Keratinocyte (primary cell): ENCODE results near the gene HELZ. TPM values are rescaled to one million over a fixed set of nuclear protein-coding genes. Genes with fewer than 3 reads are reported as not detected.

Experiments used
- DNase-seq: peaks from one replicate; pipeline ENCODE4 v3.0.0-alpha.2; 2011; ENCODE audit warnings: low read depth, missing footprints, low spot score
- FAIRE-seq: peaks from 2 replicates; lab custom pipeline; 2011; peaks lifted over from hg19 to GRCh38; lab: Jason Lieb, UNC
- H2AFZ ChIP-seq: 2 replicates; pipeline ENCODE4 v1.6.0; 2012; ENCODE audit warnings: low read length, control low read depth, inconsistent platforms; ENCODE audit not compliant: control insufficient read depth
- H3K27ac ChIP-seq: 2 replicates; pipeline ENCODE4 v1.5.1; 2011; ENCODE audit warnings: low read length; ENCODE audit not compliant: control insufficient read depth, insufficient read depth
- H3K27me3 ChIP-seq: 3 replicates; pipeline ENCODE4 v1.6.0; 2011; ENCODE audit warnings: low read length; ENCODE audit not compliant: control insufficient read depth, insufficient read depth; ENCODE audit errors: extremely low read depth
- H3K36me3 ChIP-seq, 2 experiments: 2 replicates in 1 of 2; 3 replicates in 1 of 2; pipeline ENCODE4 v1.5.1; 2011; ENCODE audit warnings: low read length in 2 of 2, mild to moderate bottlenecking in 1 of 2; ENCODE audit not compliant: control insufficient read depth in 2 of 2, insufficient read depth in 2 of 2; ENCODE audit errors: extremely low read depth in 1 of 2
- H3K4me1 ChIP-seq: 3 replicates; pipeline ENCODE4 v1.5.1; 2011; ENCODE audit warnings: low read length; ENCODE audit not compliant: control insufficient read depth, insufficient read depth; ENCODE audit errors: extremely low read depth
- H3K4me2 ChIP-seq: 3 replicates; pipeline ENCODE4 v1.6.0; 2011; ENCODE audit warnings: low read depth, low read length; ENCODE audit not compliant: control insufficient read depth, insufficient read depth; ENCODE audit errors: extremely low read depth
- H3K4me3 ChIP-seq, 3 experiments: fragments of 200-600 bp in 1 of 3; sonication (generic) in 1 of 3; 2 replicates in 2 of 3; 3 replicates in 1 of 3; pipeline ENCODE4 v1.5.1; 2011 to 2016; ENCODE audit warnings: low read length in 3 of 3, mild to moderate bottlenecking in 3 of 3, control low read depth in 2 of 3, inconsistent platforms in 1 of 3, low read depth in 1 of 3, mixed read lengths in 1 of 3, mixed run types in 1 of 3, moderate library complexity in 1 of 3; ENCODE audit not compliant: control insufficient read depth in 2 of 3, insufficient read depth in 2 of 3; ENCODE audit errors: extremely low read depth in 1 of 3
- H3K79me2 ChIP-seq: 2 replicates; pipeline ENCODE4 v1.6.0; 2012; ENCODE audit warnings: low read length; ENCODE audit not compliant: control insufficient read depth, insufficient read depth
- H3K9ac ChIP-seq: 3 replicates; pipeline ENCODE4 v1.6.0; 2011; ENCODE audit warnings: low read length; ENCODE audit not compliant: control insufficient read depth, insufficient read depth; ENCODE audit errors: extremely low read depth
- H3K9me1 ChIP-seq: 3 replicates; pipeline ENCODE4 v1.6.0; 2011; ENCODE audit warnings: low read length; ENCODE audit not compliant: control insufficient read depth, insufficient read depth; ENCODE audit errors: extremely low read depth
- H3K9me3 ChIP-seq: 2 replicates; pipeline ENCODE4 v1.5.1; 2012; ENCODE audit warnings: low read depth, low read length; ENCODE audit not compliant: control insufficient read depth
- H4K20me1 ChIP-seq: 3 replicates; pipeline ENCODE4 v1.6.0; 2011; ENCODE audit warnings: low read length; ENCODE audit not compliant: control insufficient read depth, insufficient read depth; ENCODE audit errors: extremely low read depth
- CTCF ChIP-seq, 3 experiments: IDR thresholded peaks in 1 of 3; conservative IDR thresholded peaks in 1 of 3; optimal IDR thresholded peaks in 1 of 3; 2 replicates in 2 of 3; 3 replicates in 1 of 3; pipeline versions ENCODE3 to v1.5.1; 2011; ENCODE audit warnings: low read length in 3 of 3, mild to moderate bottlenecking in 3 of 3, moderate library complexity in 2 of 3, control low read depth in 1 of 3, inconsistent platforms in 1 of 3; ENCODE audit not compliant: insufficient read depth in 2 of 3; ENCODE audit errors: extremely low read depth in 1 of 3
- EZH2 ChIP-seq: IDR thresholded peaks from one replicate; pipeline ENCODE4 v1.6.1; 2012; ENCODE audit warnings: inconsistent platforms, mild to moderate bottlenecking, low read length, moderate library complexity
- dilution Hi-C: fragments of 300-500 bp; cut with MboI; formaldehyde crosslinking; loops from one replicate; pipeline ENCODE4 v1.7.0; 2020; ENCODE audit warnings: low sequenced_read_pairs; ENCODE audit not compliant: extremely low pct_ligation_motif_present
- polyA plus RNA-seq, 5 experiments: library from polyadenylated mRNA; depleted of rRNA in 3 of 5; stranded (reverse) in 3 of 5; stranded (forward) in 1 of 5; unstranded in 1 of 5; fragments of >200 nt; gene quantifications; 1 replicate in 1 of 5; 2 replicates in 3 of 5; 3 replicates in 1 of 5; pipeline versions ENCODE4 v1.2.1 to v1.2.3, GENCODE V29; 2011 to 2012; ENCODE audit warnings: missing spikeins in 2 of 5, low read depth in 1 of 5, low replicate concordance in 1 of 5

Gene HELZ
- polyA plus RNA-seq, 1 donor (not counting 4 experiments of a cell fraction or from before 2014, with no cell fraction given): 18.2 TPM

GRCh38 chr17:67024736-67025135, 220.3 kb downstream of the HELZ start:
- Histone ChIP-seq H3K27me3 (peaks cover 13% of the 10 kb centered on the region), H3K4me3 (no peak overlapping the region), H3K4me2 (no peak overlapping the region), H3K36me3 (no peaks in the 10 kb centered on the region), H3K4me1 (no peaks in the 10 kb centered on the region), H3K9me3 (no peaks in the 10 kb centered on the region), H4K20me1 (no peaks in the 10 kb centered on the region), H3K27ac (no peak overlapping the region), H2AFZ (no peak overlapping the region), H3K9me1 (no peaks in the 10 kb centered on the region), H3K9ac (no peak overlapping the region), H3K79me2 (no peaks in the 10 kb centered on the region)
- FAIRE-seq: no peak
- DNase-seq: no peak
- no peak for TF ChIP-seq EZH2
- no peak for TF ChIP-seq CTCF (optimal IDR thresholded peaks at IDR 0.05 in 1 of 3, IDR thresholded peaks at IDR 0.05 in 1 of 3, conservative IDR thresholded peaks at IDR 0.05 in 1 of 3; ENCODE audit: extremely low read depth in 1 of 3, insufficient read depth in 2 of 3, low read length in 3 of 3)
- dilution Hi-C loops: no loop called here

- Histone ChIP-seq H4K20me1 (no peaks in the 10 kb centered on the region), H3K27ac (no peak overlapping the region), H3K36me3 (no peaks in the 10 kb centered on the region), H3K9me3 (no peaks in the 10 kb centered on the region), H3K9ac (no peak overlapping the region), H3K79me2 (no peaks in the 10 kb centered on the region), H3K4me2 (no peak overlapping the region), H3K9me1 (no peaks in the 10 kb centered on the region), H3K27me3 (peaks cover 13% of the 10 kb centered on the region), H2AFZ (no peak overlapping the region), H3K4me3 (no peak overlapping the region), H3K4me1 (no peaks in the 10 kb centered on the region)
- FAIRE-seq (no peak), DNase-seq (no peak)
- dilution Hi-C loops: no loop called here
- TF ChIP-seq CTCF (optimal IDR thresholded peaks at IDR 0.05 in 1 of 3, IDR thresholded peaks at IDR 0.05 in 1 of 3, conservative IDR thresholded peaks at IDR 0.05 in 1 of 3; ENCODE audit: extremely low read depth in 1 of 3, insufficient read depth in 2 of 3, low read length in 3 of 3) (no peak), EZH2 (no peak)
Observed at GRCh38 chr17:67022451-67022810, 222.6 kb downstream of the HELZ start.
